Psoas muscle (tissue), 8 donors: ENCODE measurements around the gene IL4. TPM values are rescaled to one million over a fixed set of nuclear protein-coding genes. Genes with fewer than 3 reads are reported as not detected.

Source experiments
- ATAC-seq, 4 donors: fragments of 200-7000 bp; cut with Tn5 transposase; one replicate each; pipeline ENCODE4 v1.9.1; 2020; ENCODE audit warnings: moderate library complexity in 3 of 4, mild to moderate bottlenecking in 2 of 4
- DNase-seq, 2 donors: peaks; one replicate each; pipeline ENCODE4 v3.0.0-alpha.2; 2020
- H3K27ac ChIP-seq: fragments of 200-600 bp; one replicate; pipeline ENCODE4 v1.8.0; 2022
- H3K27me3 ChIP-seq, 3 donors: fragments of 200-600 bp in 1 of 3; one replicate each; pipeline versions ENCODE4 v1.6.1 to v1.8.0; 2013 to 2022; ENCODE audit warnings: low read length in 2 of 3, mild to moderate bottlenecking in 2 of 3, moderate library complexity in 1 of 3; ENCODE audit not compliant: insufficient read depth in 3 of 3
- H3K36me3 ChIP-seq, 2 donors: fragments of 200-600 bp in 1 of 2; one replicate each; pipeline versions ENCODE4 v1.6.1 to v1.8.0; 2013 to 2022; ENCODE audit warnings: low read depth in 1 of 2, mild to moderate bottlenecking in 1 of 2, moderate library complexity in 1 of 2; ENCODE audit not compliant: insufficient read depth in 1 of 2
- H3K4me1 ChIP-seq: fragments of 200-600 bp; one replicate; pipeline ENCODE4 v1.8.0; 2022
- H3K4me3 ChIP-seq: fragments of 200-600 bp; one replicate; pipeline ENCODE4 v1.8.0; 2022; ENCODE audit warnings: mild to moderate bottlenecking
- H3K9me3 ChIP-seq: fragments of 200-600 bp; one replicate; pipeline ENCODE4 v1.8.0; 2022
- CTCF ChIP-seq: fragments of 200-600 bp; IDR thresholded peaks from one replicate; pipeline ENCODE4 v1.8.0; 2022; ENCODE audit warnings: antibody characterized with exemption
- WGBS, 3 donors: extraction: QIAGEN DNeasy Blood & Tissue Kit; methylation state at CpG; one replicate each; pipeline versions ENCODE4 v1.1.6 to v1.1.7; 2013; 5-methylcytosine and 5-hydroxymethylcytosine counted together
- intact Hi-C, 2 donors: fragments of 100-400 bp; cut with DNase I; formaldehyde crosslinking; loops; one replicate each; pipeline versions ENCODE4 v1.11.0 to v1.14.2; 2022
- polyA plus RNA-seq, 3 donors: library from polyadenylated mRNA; stranded (reverse); fragments of 200-250 nt; gene quantifications; one replicate each; pipeline ENCODE4 v1.2.3, GENCODE V29; 2013
- total RNA-seq, 4 donors: library from RNA; stranded (reverse); fragmentation: NEBNext Ultra II Directional in 2 of 4; extraction: Animal tissue kit (Norgen Biotek cat#: 25700) in 2 of 4; gene quantifications; one replicate each; pipeline versions ENCODE4 v1.2.1 to v1.2.4, GENCODE V29; 2021 to 2023
- donor health status: healthy with polysubstance abuse.
- donor health status: DM: no; HTN: no; CAD: no; lungs with moderate emphysema.
- donor health status: Bipolar disorder and iron deficiency.
- donor health status: healthy.
- donor health status: DM: yes; HTN: yes; CAD: no.
- donor health status: DM: no; HTN: no; CAD: no.
- donor health status: DM: no; HTN: no; CAD: no.
- donor health status: DM: yes; HTN: yes; CAD: no.

Gene IL4
- total and polyA plus RNA-seq, 7 donors: not detected

- ATAC-seq: no peak
These were observed 12.4 kb upstream of the IL4 start for GRCh38 chr5:132661231-132662003.

GRCh38 chr5:132662004-132662401 lies 11.8 kb upstream of the IL4 start:
- DNase-seq: no peak
- no peak overlapping the region for H3K27ac ChIP-seq
- ATAC-seq: no peak
- TF ChIP-seq CTCF: no peak
- no peaks in the 10 kb centered on the region for H3K36me3 ChIP-seq
- H3K4me1 ChIP-seq: no peaks in the 10 kb centered on the region
- no peak overlapping the region for H3K4me3 ChIP-seq
- 89 to 93% (median 92%) methylated on average over 9 of the region's 9 CpGs for WGBS, 3 donors
- intact Hi-C loops: no loop called here
- H3K27me3 ChIP-seq: peaks cover 0 to 13% (median 0%) of the 10 kb centered on the region in 3 donors
- H3K9me3 ChIP-seq: no peaks in the 10 kb centered on the region

More at GRCh38 chr5:132661231-132662003, 12.4 kb upstream of the IL4 start:
- DNase-seq: no peak
- WGBS, 3 donors: 82 to 87% (median 84%) methylated on average over 12 of the region's 12 CpGs
- no peaks in the 10 kb centered on the region for H3K9me3 ChIP-seq
- H3K4me3 ChIP-seq: no peak overlapping the region
- intact Hi-C loops: no loop called here
- H3K27me3 ChIP-seq: peaks cover 0 to 16% (median 4%) of the 10 kb centered on the region in 3 donors
- peaks cover 2% of the 10 kb centered on the region for H3K4me1 ChIP-seq
- TF ChIP-seq CTCF: no peak
- H3K36me3 ChIP-seq: no peaks in the 10 kb centered on the region
- H3K27ac ChIP-seq: no peak overlapping the region

- Histone ChIP-seq H3K9me3 (no peaks in the 10 kb centered on the region), H3K4me3 (no peak overlapping the region), H3K4me1 (no peaks in the 10 kb centered on the region), H3K36me3 (no peaks in the 10 kb centered on the region), H3K27me3 (peaks cover 0 to 9% (median 0%) of the 10 kb centered on the region in 3 donors), H3K27ac (no peak overlapping the region)
- DNase-seq (no peak), ATAC-seq (no peak)
- TF ChIP-seq CTCF: no peak
- intact Hi-C loops: no loop called here
- 77 to 80% (median 78%) methylated on average over 25 of the region's 25 CpGs for whole genome bisulfite sequencing, 3 donors
These were observed 10.6 kb upstream of the IL4 start for GRCh38 chr5:132662925-132663770.

- intact Hi-C loops: no loop called here
- ATAC-seq: no peak
- no peak overlapping the region for H3K4me3 ChIP-seq
These were observed 9.8 kb upstream of the IL4 start for GRCh38 chr5:132663771-132664695.

More at GRCh38 chr5:132663771-132664695, 9.8 kb upstream of the IL4 start:
- no peak overlapping the region for H3K27ac ChIP-seq
- DNase-seq: no peak
- no peaks in the 10 kb centered on the region for H3K36me3 ChIP-seq
- no peaks in the 10 kb centered on the region for H3K4me1 ChIP-seq
- 76 to 81% (median 78%) methylated on average over 13 of the region's 13 CpGs for WGBS, 3 donors
- no peaks in the 10 kb centered on the region for H3K9me3 ChIP-seq
- no peak for TF ChIP-seq CTCF
- peaks cover 0 to 4% (median 0%) of the 10 kb centered on the region in 3 donors for H3K27me3 ChIP-seq
